Measurements from ENCODE around the gene SRGN.
A peak's percentile ranks its signal among the peaks of the same experiment; 100 is the strongest.

The SRGN gene

GRCh38 chr10:69061305-69062161 is 26.4 kb upstream of the SRGN start:
- DNase-seq = peak; percentile 13

GRCh38 chr10:69062901-69063300 is 25.0 kb upstream of the SRGN start:
- DNase-seq = no peak

GRCh38 chr10:69064762-69065328 is 23.1 kb upstream of the SRGN start:
- no peak for DNase-seq

GRCh38 chr10:69065406-69066361 is 22.2 kb upstream of the SRGN start:
- DNase-seq = no peak

GRCh38 chr10:69067189-69067588 is 20.7 kb upstream of the SRGN start:
- DNase-seq = no peak

- DNase-seq = no peak
Observed at GRCh38 chr10:69068549-69068948, 19.4 kb upstream of the SRGN start.

- DNase-seq = no peak
Observed at GRCh38 chr10:69069090-69070042, 18.5 kb upstream of the SRGN start.

GRCh38 chr10:69070951-69071350 is 17.0 kb upstream of the SRGN start:
- no peak for DNase-seq

- no peak for DNase-seq
Observed at GRCh38 chr10:69071610-69072009, 16.3 kb upstream of the SRGN start.

GRCh38 chr10:69073026-69073425 is 14.9 kb upstream of the SRGN start:
- no peak for DNase-seq

- no peak for DNase-seq
Observed at GRCh38 chr10:69073736-69074364, 14.1 kb upstream of the SRGN start.

- DNase-seq = no peak
Observed at GRCh38 chr10:69074532-69074931, 13.4 kb upstream of the SRGN start.

GRCh38 chr10:69075431-69075830 is 12.5 kb upstream of the SRGN start:
- DNase-seq = no peak

- no peak for DNase-seq
Observed at GRCh38 chr10:69078311-69078710, 9.6 kb upstream of the SRGN start.

- DNase-seq = no peak
Observed at GRCh38 chr10:69080226-69080625, 7.7 kb upstream of the SRGN start.

GRCh38 chr10:69086001-69086509 is 1.8 kb upstream of the SRGN start:
- DNase-seq = no peak

GRCh38 chr10:69088471-69088769 is 517 bp downstream of the SRGN start:
- DNase-seq = no peak

- DNase-seq = no peak
Observed at GRCh38 chr10:69088801-69089501, 1.0 kb downstream of the SRGN start.

- DNase-seq = peak; percentile 46
Observed at GRCh38 chr10:69089638-69090599, 2.0 kb downstream of the SRGN start.

- DNase-seq = no peak
Observed at GRCh38 chr10:69090685-69091084, 2.8 kb downstream of the SRGN start.
